Lower leg skin (tissue), 4 donors: ENCODE results near the gene ZNF326. TPM values are rescaled to one million over a fixed set of nuclear protein-coding genes. Genes with fewer than 3 reads are reported as not detected.

Experiments used
- DNase-seq, 2 donors: peaks; one replicate each; pipeline ENCODE4 v3.0.0-alpha.2; 2019; ENCODE audit warnings: low spot score in 2 of 2
- H3K4me3 ChIP-seq: fragments of 200-600 bp; sonication (generic); 2 replicates; pipeline ENCODE4 v1.5.1; 2017; ENCODE audit warnings: mild to moderate bottlenecking, low read depth; ENCODE audit not compliant: poor library complexity, severe bottlenecking
- POLR2A ChIP-seq, 2 donors: fragments of 450-650 bp; IDR thresholded peaks; one replicate each; pipeline ENCODE4 v1.6.1; 2016 to 2017; ENCODE audit warnings: antibody characterized with exemption in 2 of 2, mild to moderate bottlenecking in 1 of 2, moderate library complexity in 1 of 2
- WGBS, 2 donors: methylation state at CpG; one replicate each; pipeline ENCODE4 v1.1.5; 2018; 5-methylcytosine and 5-hydroxymethylcytosine counted together
- intact Hi-C: fragments of 100-400 bp; cut with DNase I; formaldehyde crosslinking; loops from one replicate; pipeline ENCODE4 v1.15.0; 2023; ENCODE audit warnings: low total_unique reads
- total RNA-seq, 4 donors: library from RNA; depleted of rRNA; stranded (reverse); fragments of >200 nt; gene quantifications; one replicate each; pipeline ENCODE4 v1.1.0, GENCODE V29; 2016
- TF ChIP-seq, protein P1 (sequence below), 3 donors: fragments of 450-650 bp; IDR thresholded peaks; one replicate each; pipeline ENCODE4 v1.5.1; 2016; ENCODE audit warnings: antibody characterized with exemption in 3 of 3, mild to moderate bottlenecking in 3 of 3, moderate library complexity in 2 of 3

The ZNF326 gene
- total RNA-seq, 4 donors from 2014 or later: 5.0 to 14.8 (median 9.1) TPM

DNA sequence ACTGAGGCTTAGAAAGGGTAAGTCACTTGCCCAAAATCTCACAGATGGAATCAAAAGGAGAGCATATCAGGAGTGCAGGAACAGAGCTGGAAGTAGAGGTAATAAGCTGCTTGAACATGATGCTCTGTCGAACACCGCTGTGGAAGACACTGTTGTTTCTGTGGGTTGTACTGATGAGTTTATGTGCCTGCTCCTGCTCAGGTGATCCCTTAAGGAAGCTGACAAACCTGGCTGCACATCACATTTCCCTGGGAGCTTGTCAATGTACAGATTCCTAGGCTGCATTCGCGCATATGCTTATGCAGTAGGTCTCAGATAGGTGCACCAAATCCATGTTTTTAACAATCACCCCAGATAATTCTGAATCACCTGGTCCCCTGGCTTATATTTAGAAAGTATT lies 79.7 kb downstream of the ZNF326 start:
- no peak overlapping the region for H3K4me3 ChIP-seq
- no peak for DNase-seq
- TF ChIP-seq, protein P1, sequence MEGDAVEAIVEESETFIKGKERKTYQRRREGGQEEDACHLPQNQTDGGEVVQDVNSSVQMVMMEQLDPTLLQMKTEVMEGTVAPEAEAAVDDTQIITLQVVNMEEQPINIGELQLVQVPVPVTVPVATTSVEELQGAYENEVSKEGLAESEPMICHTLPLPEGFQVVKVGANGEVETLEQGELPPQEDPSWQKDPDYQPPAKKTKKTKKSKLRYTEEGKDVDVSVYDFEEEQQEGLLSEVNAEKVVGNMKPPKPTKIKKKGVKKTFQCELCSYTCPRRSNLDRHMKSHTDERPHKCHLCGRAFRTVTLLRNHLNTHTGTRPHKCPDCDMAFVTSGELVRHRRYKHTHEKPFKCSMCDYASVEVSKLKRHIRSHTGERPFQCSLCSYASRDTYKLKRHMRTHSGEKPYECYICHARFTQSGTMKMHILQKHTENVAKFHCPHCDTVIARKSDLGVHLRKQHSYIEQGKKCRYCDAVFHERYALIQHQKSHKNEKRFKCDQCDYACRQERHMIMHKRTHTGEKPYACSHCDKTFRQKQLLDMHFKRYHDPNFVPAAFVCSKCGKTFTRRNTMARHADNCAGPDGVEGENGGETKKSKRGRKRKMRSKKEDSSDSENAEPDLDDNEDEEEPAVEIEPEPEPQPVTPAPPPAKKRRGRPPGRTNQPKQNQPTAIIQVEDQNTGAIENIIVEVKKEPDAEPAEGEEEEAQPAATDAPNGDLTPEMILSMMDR (IDR thresholded peaks at IDR 0.05): no peak
- no peak for TF ChIP-seq POLR2A (IDR thresholded peaks at IDR 0.05)
- 52 to 55% methylated on average over 4 of the region's 4 CpGs for WGBS, 2 donors
- intact Hi-C loops: no loop called here

DNA sequence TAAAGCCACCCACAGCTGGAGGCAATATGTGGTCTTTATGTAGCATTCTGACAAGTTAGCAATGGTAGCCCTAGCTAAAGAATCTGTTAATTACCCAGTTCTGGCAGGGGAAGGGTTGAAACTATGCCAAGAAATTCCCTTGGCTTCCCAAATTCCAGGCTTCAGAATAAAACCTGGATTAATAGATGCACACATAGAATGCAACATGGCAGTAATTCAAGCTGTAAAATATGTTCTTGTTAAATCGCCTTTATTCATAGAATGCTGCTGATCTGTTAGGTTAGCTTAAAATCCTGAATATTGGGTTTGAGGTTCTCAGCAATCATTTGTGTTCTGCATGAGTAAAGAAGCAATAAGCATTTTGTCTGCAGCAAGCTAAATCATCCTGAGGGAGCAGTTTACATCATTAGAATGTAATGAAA lies 80.1 kb downstream of the ZNF326 start:
- intact Hi-C loops: no loop called here
- H3K4me3 ChIP-seq: no peak overlapping the region
- WGBS, 2 donors: 29 to 32% methylated on average over 1 of the region's 1 CpG
- no peak for TF ChIP-seq POLR2A (IDR thresholded peaks at IDR 0.05)
- no peak for DNase-seq

DNA sequence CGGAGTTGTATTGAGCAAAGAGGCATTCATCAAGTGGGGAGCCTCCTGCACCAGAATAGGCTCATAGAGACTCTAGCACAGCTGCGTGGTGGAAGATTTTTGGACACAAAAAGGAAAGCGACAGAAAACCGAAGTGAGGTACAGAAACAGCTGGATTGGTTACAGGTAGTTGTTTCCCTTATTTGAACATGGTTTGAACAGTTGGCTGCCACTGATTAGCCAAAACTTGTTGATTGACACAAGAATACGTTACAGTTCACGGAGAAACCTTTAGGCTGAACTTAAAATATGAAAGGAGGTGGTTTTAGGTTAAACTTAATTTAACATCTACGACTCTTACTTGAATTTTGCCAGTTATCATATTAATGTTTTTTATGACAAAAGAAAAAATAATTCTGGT lies 89.1 kb downstream of the ZNF326 start:
- TF ChIP-seq, protein P1 (IDR thresholded peaks at IDR 0.05): no peak
- TF ChIP-seq POLR2A (IDR thresholded peaks at IDR 0.05): no peak
- intact Hi-C loops: no loop called here
- WGBS, 2 donors: 90 to 91% methylated on average over 7 of the region's 7 CpGs
- DNase-seq: no peak
- no peak overlapping the region for H3K4me3 ChIP-seq

Other genes with a start within 250 kb of the ZNF326 start
- 10 to 100 TPM; 14.4 to 17.7 (median 15.7) TPM for gene LRRC8D, start 174.1 kb upstream of the ZNF326 start, total RNA-seq